Esophagus squamous epithelium (tissue), 4 donors: ENCODE measurements around the gene HMG20A.

Experiments used
- POLR2A ChIP-seq, 4 donors: fragments of 450-650 bp; IDR thresholded peaks; one replicate each; pipeline ENCODE4 v1.6.1; 2017; ENCODE audit warnings: antibody characterized with exemption in 4 of 4, mild to moderate bottlenecking in 4 of 4, moderate library complexity in 3 of 4
- TF ChIP-seq, protein P1 (sequence below), 6 experiments: fragments of 450-650 bp in 4 of 6; fragments of 200-600 bp in 2 of 6; sonication (generic) in 2 of 6; IDR thresholded peaks; one replicate each; pipeline ENCODE4 v1.5.1; 2016 to 2019; ENCODE audit warnings: antibody characterized with exemption in 6 of 6, mild to moderate bottlenecking in 4 of 6, moderate library complexity in 4 of 6

DNA sequence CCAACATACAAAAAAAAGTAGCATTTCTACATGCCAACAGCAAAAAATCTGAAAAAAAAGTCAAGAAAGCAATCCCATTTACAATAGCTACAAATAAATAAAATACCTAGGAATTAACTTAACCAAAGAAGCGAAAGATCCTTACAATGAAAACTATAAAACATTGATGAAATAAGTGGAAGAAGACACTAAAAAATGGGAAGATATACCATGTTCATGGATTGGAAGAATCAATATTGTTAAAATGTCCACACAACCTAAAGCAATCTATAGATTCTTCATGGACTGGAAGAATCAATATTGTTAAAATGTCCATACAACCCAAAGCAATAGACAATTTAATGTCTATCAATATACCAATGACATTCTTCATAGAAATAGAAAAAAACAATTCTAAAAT is 21.8 kb upstream of the HMG20A start:
- TF ChIP-seq, protein P1, sequence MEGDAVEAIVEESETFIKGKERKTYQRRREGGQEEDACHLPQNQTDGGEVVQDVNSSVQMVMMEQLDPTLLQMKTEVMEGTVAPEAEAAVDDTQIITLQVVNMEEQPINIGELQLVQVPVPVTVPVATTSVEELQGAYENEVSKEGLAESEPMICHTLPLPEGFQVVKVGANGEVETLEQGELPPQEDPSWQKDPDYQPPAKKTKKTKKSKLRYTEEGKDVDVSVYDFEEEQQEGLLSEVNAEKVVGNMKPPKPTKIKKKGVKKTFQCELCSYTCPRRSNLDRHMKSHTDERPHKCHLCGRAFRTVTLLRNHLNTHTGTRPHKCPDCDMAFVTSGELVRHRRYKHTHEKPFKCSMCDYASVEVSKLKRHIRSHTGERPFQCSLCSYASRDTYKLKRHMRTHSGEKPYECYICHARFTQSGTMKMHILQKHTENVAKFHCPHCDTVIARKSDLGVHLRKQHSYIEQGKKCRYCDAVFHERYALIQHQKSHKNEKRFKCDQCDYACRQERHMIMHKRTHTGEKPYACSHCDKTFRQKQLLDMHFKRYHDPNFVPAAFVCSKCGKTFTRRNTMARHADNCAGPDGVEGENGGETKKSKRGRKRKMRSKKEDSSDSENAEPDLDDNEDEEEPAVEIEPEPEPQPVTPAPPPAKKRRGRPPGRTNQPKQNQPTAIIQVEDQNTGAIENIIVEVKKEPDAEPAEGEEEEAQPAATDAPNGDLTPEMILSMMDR (IDR thresholded peaks at IDR 0.05) = no peak
- TF ChIP-seq POLR2A (IDR thresholded peaks at IDR 0.05) = no peak
